CD1c-positive myeloid dendritic cell (primary cell): ENCODE results near the gene IQCK.

Source experiments
- DNase-seq: peaks from one replicate; pipeline ENCODE4 v3.0.0-alpha.2; 2016; ENCODE audit errors: extremely low spot score

Gene IQCK

GRCh38 chr16:19804538-19805323 is 86.7 kb downstream of the IQCK start:
- peak; percentile 53 for DNase-seq

- no peak for DNase-seq
These were observed 87.5 kb downstream of the IQCK start for GRCh38 chr16:19805459-19806162.

GRCh38 chr16:19808061-19808641 is 90.1 kb downstream of the IQCK start:
- DNase-seq, result no peak

- DNase-seq, result peak; percentile 3
These were observed 91.1 kb downstream of the IQCK start for GRCh38 chr16:19809121-19809635.

DNA sequence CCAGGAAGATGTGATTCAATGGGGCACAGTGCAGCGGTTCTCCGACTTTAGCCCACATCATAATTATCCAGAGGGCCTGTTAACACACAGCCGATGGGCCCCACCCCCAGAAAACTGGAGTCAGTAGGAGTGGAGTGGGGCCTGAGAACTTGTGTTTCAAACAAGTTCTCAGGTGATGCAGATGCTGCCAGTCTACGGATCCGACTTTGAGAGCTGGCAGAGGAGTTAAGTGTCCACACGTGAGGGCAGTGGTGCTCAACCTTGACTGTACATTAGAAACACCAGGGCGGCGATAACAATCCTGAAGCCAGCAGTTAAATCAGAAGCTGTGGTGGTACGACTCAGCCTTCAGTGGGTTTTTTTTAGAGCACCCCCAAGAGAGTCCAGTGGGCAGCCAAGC is 91.6 kb downstream of the IQCK start:
- DNase-seq, result no peak

- no peak for DNase-seq
These were observed 93.0 kb downstream of the IQCK start for GRCh38 chr16:19810817-19811731.

- no peak for DNase-seq
These were observed 94.9 kb downstream of the IQCK start for GRCh38 chr16:19812986-19813385.

DNA sequence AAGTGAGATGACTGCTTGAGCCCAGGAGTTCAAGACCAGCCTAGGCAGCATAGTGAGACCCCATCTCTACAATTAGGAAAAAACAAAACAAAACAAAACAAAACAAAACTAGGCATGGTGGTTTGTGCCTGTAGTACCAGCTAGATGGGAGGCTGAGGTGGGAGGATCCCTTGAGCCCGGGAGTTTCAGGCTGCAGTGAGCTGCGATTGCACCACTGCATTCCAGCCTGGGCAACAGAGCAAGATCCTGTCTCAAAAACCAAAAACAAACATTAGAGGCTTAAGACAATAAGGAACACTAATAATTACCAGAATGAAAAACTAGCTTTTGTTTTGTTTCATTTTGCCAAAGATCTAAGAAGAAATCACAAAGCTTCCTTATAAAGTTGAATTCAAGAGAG is 97.3 kb downstream of the IQCK start:
- no peak for DNase-seq

GRCh38 chr16:19817122-19817521 is 99.1 kb downstream of the IQCK start:
- DNase-seq, result no peak

DNA sequence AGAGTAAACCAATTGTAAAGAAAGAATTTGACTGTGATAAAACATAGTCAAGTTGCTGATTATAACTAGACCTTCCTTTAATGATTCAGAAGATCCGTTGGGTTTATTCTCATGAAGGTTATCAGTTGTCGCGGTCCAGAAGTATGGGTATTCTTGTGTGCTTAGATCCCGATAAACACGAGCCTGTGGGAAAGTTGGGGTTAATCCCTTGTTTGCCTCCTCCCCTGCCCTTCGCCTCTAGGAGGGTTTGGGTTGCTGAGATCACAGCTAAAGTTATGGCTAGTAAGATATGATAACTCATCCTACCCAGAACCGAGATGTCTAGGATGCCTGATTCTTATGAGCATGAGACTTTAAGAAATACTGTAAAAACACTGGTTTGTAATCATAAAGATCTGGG is 99.8 kb downstream of the IQCK start:
- DNase-seq, result no peak

- no peak for DNase-seq
These were observed 104.5 kb downstream of the IQCK start for GRCh38 chr16:19822533-19822932.

- no peak for DNase-seq
These were observed 105.3 kb downstream of the IQCK start for GRCh38 chr16:19823322-19823721.

- DNase-seq, result no peak
These were observed 106.1 kb downstream of the IQCK start for GRCh38 chr16:19824216-19824615.

DNA sequence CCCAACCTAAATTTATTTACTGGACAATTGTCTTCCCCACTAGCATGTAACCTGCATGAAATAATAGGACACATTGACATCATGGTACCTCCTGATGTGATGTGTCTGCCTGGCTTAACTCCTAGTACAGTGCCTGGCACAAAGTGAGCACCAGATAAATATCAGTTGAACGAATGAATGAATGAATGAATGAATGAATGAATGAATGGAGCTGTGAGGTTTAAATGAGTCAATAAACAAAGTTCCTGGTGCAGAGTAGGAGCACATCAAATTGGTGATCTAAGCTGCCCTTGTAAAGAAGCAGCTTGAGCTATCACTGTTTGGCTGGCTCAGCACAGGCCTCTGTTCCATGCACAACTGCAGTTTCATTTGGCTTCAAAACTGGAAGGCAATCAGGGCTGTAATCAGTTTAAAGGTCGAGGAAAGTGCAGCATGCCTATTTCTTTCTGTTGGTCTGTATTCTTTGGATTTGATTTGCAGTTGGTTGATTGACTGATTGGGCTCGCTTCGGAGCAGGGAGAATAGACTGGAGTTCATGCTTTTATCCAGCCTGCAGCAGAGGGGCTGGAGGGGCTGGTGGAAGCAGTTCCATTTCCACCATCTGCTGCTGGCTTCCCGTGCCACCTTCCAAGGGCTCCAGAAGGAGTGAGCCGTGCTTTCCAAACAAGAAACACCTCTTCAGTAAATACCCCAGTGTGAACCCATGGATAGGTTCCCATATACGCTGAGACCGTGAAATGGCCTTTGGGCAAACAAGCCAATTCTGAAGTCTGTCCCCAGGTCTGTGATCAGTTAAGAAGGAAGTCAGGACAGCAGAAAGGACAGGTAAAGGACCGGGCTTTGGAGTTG is 112.0 kb downstream of the IQCK start:
- DNase-seq, result no peak

GRCh38 chr16:19830902-19831560 is 113.0 kb downstream of the IQCK start:
- DNase-seq, result no peak

GRCh38 chr16:19831678-19832077 is 113.6 kb downstream of the IQCK start:
- DNase-seq, result no peak

DNA sequence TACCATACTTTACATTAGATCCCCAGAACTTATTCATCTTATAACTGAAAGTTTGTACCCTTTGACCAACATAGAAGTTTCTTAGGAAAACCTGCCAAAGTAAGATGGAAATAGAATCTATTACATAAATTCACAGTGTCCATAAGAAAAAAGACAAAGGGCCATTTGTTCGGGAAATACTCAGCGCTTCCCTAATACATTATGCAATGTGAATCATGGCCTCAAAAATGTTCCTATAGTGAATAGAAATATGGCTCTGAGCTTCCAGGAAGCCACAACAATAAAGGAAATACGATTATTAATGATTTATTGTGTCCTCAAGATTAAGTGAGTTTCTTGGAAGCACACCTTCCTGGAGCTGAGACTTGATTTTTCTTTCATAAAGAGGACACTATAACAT is 115.1 kb downstream of the IQCK start:
- DNase-seq, result no peak

GRCh38 chr16:19833581-19833980 is 115.5 kb downstream of the IQCK start:
- no peak for DNase-seq

- no peak for DNase-seq
These were observed 117.1 kb downstream of the IQCK start for GRCh38 chr16:19835196-19835595.

GRCh38 chr16:19835968-19836421 is 117.9 kb downstream of the IQCK start:
- DNase-seq, result no peak
